Endothelial cell of umbilical vein (primary cell): ENCODE measurements around the gene GLCE. TPM values are rescaled to one million over a fixed set of nuclear protein-coding genes. Genes with fewer than 3 reads are reported as not detected.

Experiments
- BruUV-seq: library from RNA; stranded (reverse); fragments of 400-500 nt; replicated peaks from 2 replicates; lab custom pipeline; 2021; lab: Mats Ljungman, UMichigan
- CTCF ChIA-PET: fragments of 300-600, 350-600 bp; sonication (Branson Sonifier 250); formaldehyde crosslinking; loops from one replicate; lab custom pipeline; 2021; ENCODE audit warnings: antibody characterized with exemption, inconsistent platforms; lab: Charles Lee
- POLR2A ChIA-PET: fragments of 300-600, 350-600 bp; sonication (Branson Sonifier 250); formaldehyde crosslinking; loops from one replicate; lab custom pipeline; 2021; ENCODE audit warnings: antibody characterized with exemption, inconsistent platforms; lab: Charles Lee
- DNase-seq: peaks from one replicate; pipeline ENCODE4 v3.0.0-alpha.2; 2011; ENCODE audit warnings: low read depth, low spot score
- FAIRE-seq: peaks from 2 replicates; lab custom pipeline; 2011; peaks lifted over from hg19 to GRCh38; lab: Jason Lieb, UNC
- H2AFZ ChIP-seq: 2 replicates; pipeline ENCODE4 v1.6.0; 2012; ENCODE audit warnings: low read depth, low read length, control low read depth, inconsistent platforms
- H3K27ac ChIP-seq: 2 replicates; pipeline ENCODE4 v1.5.1; 2011; ENCODE audit warnings: low read depth, mild to moderate bottlenecking, control low read depth, low read length, moderate library complexity; ENCODE audit not compliant: insufficient read depth
- H3K27me3 ChIP-seq, 2 experiments: 2 replicates each; pipeline versions ENCODE4 v1.6.0 to v1.6.1; 2011; ENCODE audit warnings: low read length in 2 of 2, mixed read lengths in 1 of 2; ENCODE audit not compliant: control insufficient read depth in 2 of 2, insufficient read depth in 2 of 2
- H3K36me3 ChIP-seq, 2 experiments: 2 replicates in 1 of 2; 3 replicates in 1 of 2; pipeline ENCODE4 v1.5.1; 2011; ENCODE audit warnings: low read length in 2 of 2, mild to moderate bottlenecking in 1 of 2, moderate library complexity in 1 of 2; ENCODE audit not compliant: control insufficient read depth in 2 of 2, insufficient read depth in 2 of 2; ENCODE audit errors: extremely low read depth in 1 of 2
- H3K4me1 ChIP-seq: 3 replicates; pipeline ENCODE4 v1.5.1; 2011; ENCODE audit warnings: mild to moderate bottlenecking, low read length; ENCODE audit not compliant: control insufficient read depth, insufficient read depth; ENCODE audit errors: extremely low read depth
- H3K4me2 ChIP-seq: 2 replicates; pipeline ENCODE4 v1.6.1; 2011; ENCODE audit warnings: low read length, control low read depth, mixed read lengths; ENCODE audit not compliant: insufficient read depth
- H3K4me3 ChIP-seq, 3 experiments: fragments of 200-600 bp in 1 of 3; sonication (generic), shearing (Covaris generic) in 1 of 3; replicated peaks in 1 of 3; 2 replicates each; pipeline ENCODE4 v1.5.1; 2011 to 2016; ENCODE audit warnings: control low read depth in 3 of 3, low read length in 3 of 3, mild to moderate bottlenecking in 2 of 3, inconsistent platforms in 1 of 3, low read depth in 1 of 3, moderate library complexity in 1 of 3; ENCODE audit not compliant: insufficient read depth in 1 of 3
- H3K79me2 ChIP-seq: 2 replicates; pipeline ENCODE4 v1.6.0; 2012; ENCODE audit warnings: low read length, inconsistent platforms; ENCODE audit not compliant: control insufficient read depth, insufficient read depth
- H3K9ac ChIP-seq: replicated peaks from 2 replicates; pipeline ENCODE3; 2011; ENCODE audit warnings: low read length, control low read depth; ENCODE audit not compliant: insufficient read depth; ENCODE audit errors: extremely low read depth
- H3K9me1 ChIP-seq: replicated peaks from 3 replicates; pipeline ENCODE4 v1.6.0; 2011; ENCODE audit warnings: mild to moderate bottlenecking, low read length; ENCODE audit not compliant: control insufficient read depth, insufficient read depth; ENCODE audit errors: extremely low read depth
- H3K9me3 ChIP-seq: replicated peaks from 2 replicates; pipeline ENCODE4 v1.5.1; 2012; ENCODE audit warnings: low read length, inconsistent platforms; ENCODE audit not compliant: control insufficient read depth, insufficient read depth
- H4K20me1 ChIP-seq: replicated peaks from 2 replicates; pipeline ENCODE3; 2011; ENCODE audit warnings: mild to moderate bottlenecking, low read length; ENCODE audit not compliant: control insufficient read depth, insufficient read depth; ENCODE audit errors: extremely low read depth
- EZH2 ChIP-seq: IDR thresholded peaks from 2 replicates; pipeline ENCODE4 v1.6.1; 2012; ENCODE audit warnings: borderline replicate concordance, low read depth, mild to moderate bottlenecking, moderate library complexity, low read length, inconsistent platforms; ENCODE audit not compliant: severe bottlenecking
- FOS ChIP-seq: IDR thresholded peaks from 2 replicates; pipeline ENCODE4 v1.6.1; 2011; ENCODE audit warnings: mild to moderate bottlenecking, low read length, moderate library complexity, borderline replicate concordance; ENCODE audit not compliant: insufficient read depth
- GATA2 ChIP-seq: IDR thresholded peaks from 2 replicates; pipeline ENCODE4 v1.7.0; 2011; ENCODE audit warnings: low read depth, mild to moderate bottlenecking, moderate library complexity, mixed read lengths, low read length; ENCODE audit not compliant: insufficient read length, insufficient read depth
- JUN ChIP-seq: IDR thresholded peaks from 2 replicates; pipeline ENCODE4 v1.6.1; 2011; ENCODE audit warnings: borderline replicate concordance, low read depth; ENCODE audit not compliant: insufficient read length, insufficient read depth
- MYC ChIP-seq: IDR thresholded peaks from one replicate; pipeline ENCODE4 v1.6.1; 2011; ENCODE audit warnings: mild to moderate bottlenecking, low read depth, low read length
- POLR2A ChIP-seq: IDR thresholded peaks from 2 replicates; pipeline ENCODE4 v1.6.1; 2012; ENCODE audit warnings: low read depth, mild to moderate bottlenecking, control low read depth, low read length
- POLR2AphosphoS5 ChIP-seq: IDR thresholded peaks from 2 replicates; pipeline ENCODE4 v1.6.1; 2012; ENCODE audit warnings: low read depth, mild to moderate bottlenecking, control low read depth, low read length, moderate library complexity; ENCODE audit not compliant: insufficient read depth
- dilution Hi-C: fragments of 300-500 bp; cut with MboI; formaldehyde crosslinking; loops from one replicate; pipeline ENCODE4 v1.15.0; 2019; ENCODE audit warnings: low sequenced_read_pairs; ENCODE audit not compliant: extremely low pct_ligation_motif_present
- intact Hi-C: fragments of 100-400 bp; cut with micrococcal nuclease; formaldehyde crosslinking; loops from one replicate; pipeline ENCODE4 v1.10.0; 2022
- polyA plus RNA-seq, 4 experiments: library from polyadenylated mRNA; depleted of rRNA in 3 of 4; stranded (reverse) in 3 of 4; unstranded in 1 of 4; fragments of >200 nt; gene quantifications; 2 replicates each; pipeline versions ENCODE4 v1.2.1 to v1.2.3, GENCODE V29; 2011 to 2012; ENCODE audit warnings: missing spikeins in 1 of 4
- total RNA-seq: library from RNA; stranded (reverse); gene quantifications from 2 replicates; pipeline ENCODE4 v1.2.3, GENCODE V29; 2021
- TF ChIP-seq, protein P1 (sequence below): IDR thresholded peaks from 2 replicates; pipeline ENCODE4 v1.6.1; 2011; ENCODE audit not compliant: insufficient read depth, insufficient read length
- TF ChIP-seq, protein P2 (sequence below), 2 donors: IDR thresholded peaks; 1 replicate in 1 of 2; 2 replicates in 1 of 2; pipeline ENCODE4 v1.5.1; 2011; ENCODE audit warnings: low read length in 2 of 2, mild to moderate bottlenecking in 2 of 2, moderate library complexity in 2 of 2, control low read depth in 1 of 2, inconsistent platforms in 1 of 2, low read depth in 1 of 2; ENCODE audit not compliant: insufficient read depth in 1 of 2; ENCODE audit errors: extremely low read depth in 1 of 2

Gene GLCE
- total and polyA plus RNA-seq, 2 donors (not counting 3 experiments of a cell fraction or from before 2014, with no cell fraction given) = 48.1 to 86.6 TPM

DNA sequence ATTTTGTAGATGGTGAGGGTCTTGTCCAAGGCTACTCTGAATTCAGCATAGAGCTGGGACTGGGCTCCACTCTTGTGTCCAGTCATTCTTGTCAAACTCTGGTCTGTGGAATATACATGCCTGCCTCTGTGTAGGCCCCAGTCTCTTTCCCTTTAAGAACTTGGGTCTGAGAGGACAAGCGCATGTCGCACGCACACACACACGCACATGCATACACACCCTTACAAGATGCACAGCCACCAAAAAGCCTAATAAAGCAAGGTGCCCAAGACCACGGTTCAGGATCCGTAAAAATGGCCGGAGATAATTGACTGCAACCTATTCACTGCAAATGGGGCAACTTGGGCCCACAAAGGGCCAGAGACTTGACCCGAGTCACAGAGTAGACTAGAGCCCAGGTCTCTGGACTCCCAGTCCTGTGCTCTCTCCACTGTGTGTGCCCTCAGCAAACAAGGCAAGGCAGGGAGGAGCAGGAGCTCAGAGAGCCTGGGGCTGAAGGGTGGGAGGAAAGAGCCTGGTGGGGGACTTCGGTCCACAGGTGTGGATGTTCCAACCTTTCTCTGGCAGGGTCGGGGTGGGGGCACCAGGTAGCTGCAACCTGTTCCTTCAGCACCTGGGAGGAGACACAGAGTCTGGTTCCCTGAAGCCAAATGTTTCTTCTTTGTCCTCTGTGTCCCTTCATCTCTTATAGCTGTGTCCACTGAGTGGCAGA, 137.4 kb downstream of the GLCE start:
- ChIA-PET POLR2A (no interaction called here), CTCF (interaction anchor here (1.0 kb wide), 1 partner anchor 48 kb away, joined by 4 read pairs; no protein-coding TSS in a partner anchor)
- H3K9me3 ChIP-seq = no peaks in the 10 kb centered on the region
- no peak overlapping the region for H3K4me3 ChIP-seq
- no peaks in the 10 kb centered on the region for H3K79me2 ChIP-seq
- intact Hi-C loops = no loop called here
- FAIRE-seq (no peak), DNase-seq (no peak)
- no peak overlapping the region for H3K27ac ChIP-seq
- no peaks in the 10 kb centered on the region for H3K36me3 ChIP-seq
- H3K9ac ChIP-seq = no peak overlapping the region
- no peak overlapping the region for H2AFZ ChIP-seq
- no peak overlapping the region for H3K4me2 ChIP-seq
- no peaks in the 10 kb centered on the region for H4K20me1 ChIP-seq
- TF ChIP-seq MYC (no peak), FOS (no peak), EZH2 (no peak), GATA2 (no peak), POLR2AphosphoS5 (no peak), POLR2A (no peak), JUN (no peak)
- TF ChIP-seq, protein P1, sequence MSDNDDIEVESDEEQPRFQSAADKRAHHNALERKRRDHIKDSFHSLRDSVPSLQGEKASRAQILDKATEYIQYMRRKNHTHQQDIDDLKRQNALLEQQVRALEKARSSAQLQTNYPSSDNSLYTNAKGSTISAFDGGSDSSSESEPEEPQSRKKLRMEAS = no peak
- TF ChIP-seq, protein P2, sequence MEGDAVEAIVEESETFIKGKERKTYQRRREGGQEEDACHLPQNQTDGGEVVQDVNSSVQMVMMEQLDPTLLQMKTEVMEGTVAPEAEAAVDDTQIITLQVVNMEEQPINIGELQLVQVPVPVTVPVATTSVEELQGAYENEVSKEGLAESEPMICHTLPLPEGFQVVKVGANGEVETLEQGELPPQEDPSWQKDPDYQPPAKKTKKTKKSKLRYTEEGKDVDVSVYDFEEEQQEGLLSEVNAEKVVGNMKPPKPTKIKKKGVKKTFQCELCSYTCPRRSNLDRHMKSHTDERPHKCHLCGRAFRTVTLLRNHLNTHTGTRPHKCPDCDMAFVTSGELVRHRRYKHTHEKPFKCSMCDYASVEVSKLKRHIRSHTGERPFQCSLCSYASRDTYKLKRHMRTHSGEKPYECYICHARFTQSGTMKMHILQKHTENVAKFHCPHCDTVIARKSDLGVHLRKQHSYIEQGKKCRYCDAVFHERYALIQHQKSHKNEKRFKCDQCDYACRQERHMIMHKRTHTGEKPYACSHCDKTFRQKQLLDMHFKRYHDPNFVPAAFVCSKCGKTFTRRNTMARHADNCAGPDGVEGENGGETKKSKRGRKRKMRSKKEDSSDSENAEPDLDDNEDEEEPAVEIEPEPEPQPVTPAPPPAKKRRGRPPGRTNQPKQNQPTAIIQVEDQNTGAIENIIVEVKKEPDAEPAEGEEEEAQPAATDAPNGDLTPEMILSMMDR (IDR thresholded peaks at IDR 0.05; ENCODE audit: extremely low read depth in 1 of 2, insufficient read depth in 1 of 2, low read depth in 1 of 2, low read length in 2 of 2) = no peak
- peaks cover 24 to 29% of the 10 kb centered on the region in 2 experiments for H3K27me3 ChIP-seq
- H3K4me1 ChIP-seq = no peaks in the 10 kb centered on the region
- BruUV-seq = no TSS peak
- dilution Hi-C loops = no loop called here
- H3K9me1 ChIP-seq = no peaks in the 10 kb centered on the region
